ENCODE results near the gene GARIN3. TPM values are rescaled to one million over a fixed set of nuclear protein-coding genes. Genes with fewer than 3 reads are reported as not detected.
A peak's percentile ranks its signal among the peaks of the same experiment; 100 is the strongest.

GARIN3 gene
- polyA plus RNA-seq, 1 of the 3 experiments (the other 2 are of a cell fraction): not detected

DNA sequence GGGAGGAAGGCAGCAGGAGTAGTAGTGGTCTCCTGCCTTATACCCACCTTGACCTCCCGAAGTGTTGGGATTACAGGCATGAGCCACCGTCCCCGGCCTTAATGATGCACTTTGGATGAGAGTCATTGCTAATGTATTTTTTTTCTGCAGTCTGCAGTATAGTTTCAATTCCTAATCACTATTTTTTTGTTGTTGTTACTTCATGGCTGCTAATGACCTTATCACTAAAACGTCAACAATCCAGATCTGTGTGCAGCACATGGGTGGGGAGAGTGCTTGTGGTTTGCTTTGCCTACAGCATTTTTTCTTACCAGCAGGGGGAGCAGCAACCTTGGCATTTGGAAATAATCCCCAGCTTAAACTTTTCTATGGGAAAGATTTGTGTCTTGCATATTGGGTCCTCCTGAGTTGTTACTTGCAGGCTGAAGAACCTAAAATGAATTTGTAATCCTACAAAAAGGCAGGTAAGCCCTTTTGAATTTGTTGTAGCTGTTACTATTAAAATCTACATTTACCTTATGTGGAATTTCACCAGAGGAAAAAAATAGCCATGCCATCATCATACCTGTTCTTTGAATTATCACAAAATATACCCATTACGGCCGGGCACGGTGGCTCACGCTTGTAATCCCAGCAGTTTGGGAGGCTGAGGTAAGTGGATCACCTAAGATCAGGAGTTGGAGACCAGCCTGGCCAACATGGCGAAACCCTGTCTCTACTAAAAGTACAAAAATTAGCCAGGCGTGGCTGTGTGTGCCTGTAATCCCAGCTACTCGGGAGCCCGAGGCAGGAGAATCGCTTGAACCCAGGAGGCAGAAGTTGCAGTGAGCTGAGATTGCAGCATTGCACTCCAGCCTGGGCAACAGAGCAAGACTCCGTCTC lies 17.1 kb downstream of the GARIN3 start (continued):
- TF ChIP-seq, protein P1, sequence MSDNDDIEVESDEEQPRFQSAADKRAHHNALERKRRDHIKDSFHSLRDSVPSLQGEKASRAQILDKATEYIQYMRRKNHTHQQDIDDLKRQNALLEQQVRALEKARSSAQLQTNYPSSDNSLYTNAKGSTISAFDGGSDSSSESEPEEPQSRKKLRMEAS (IDR thresholded peaks at IDR 0.05; ENCODE audit: low read depth): 0 out of 2 replicates have a peak, but pooled peaks have one; percentile 19
- TF ChIP-seq SIN3A (IDR thresholded peaks at IDR 0.05; ENCODE audit: borderline replicate concordance, low read depth, low read length) (0 out of 2 replicates have a peak, but pooled peaks have one; percentile 43), SMC3 (IDR thresholded peaks at IDR 0.05; ENCODE audit: low read depth, low read length) (peak; percentile 57), EP300 (IDR thresholded peaks at IDR 0.05; ENCODE audit: borderline replicate concordance in 1 of 2, low read depth in 1 of 2, low read length in 1 of 2) (no peak), TAF1 (IDR thresholded peaks at IDR 0.05; ENCODE audit: borderline replicate concordance, low read depth, low read length) (no peak), FOXJ3 (CRISPR knock-in tag; IDR thresholded peaks at IDR 0.05) (no peak), RAD21 (IDR thresholded peaks at IDR 0.05; ENCODE audit: low read length) (peak; percentile 83), MEF2A (IDR thresholded peaks at IDR 0.05; ENCODE audit: borderline replicate concordance, low read depth) (no peak), MXI1 (IDR thresholded peaks at IDR 0.05; ENCODE audit: low read depth, low read length) (peak; percentile 53; the same call in 1 of the 2 replicates), NRF1 (IDR thresholded peaks at IDR 0.05; ENCODE audit: low read depth, low read length) (no peak), GATA2 (CRISPR knock-in tag; IDR thresholded peaks at IDR 0.05) (no peak), GABPA (IDR thresholded peaks at IDR 0.05; ENCODE audit: low read depth) (no peak), NFIC (IDR thresholded peaks at IDR 0.05; ENCODE audit: borderline replicate concordance) (no peak), YY1 (IDR thresholded peaks at IDR 0.05; ENCODE audit: low read depth) (no peak), RCOR1 (IDR thresholded peaks at IDR 0.05; ENCODE audit: low read length) (no peak), RXRA (IDR thresholded peaks at IDR 0.05; ENCODE audit: borderline replicate concordance, low read depth) (no peak), TCF12 (IDR thresholded peaks at IDR 0.05) (no peak)
- TF ChIP-seq, protein P2, sequence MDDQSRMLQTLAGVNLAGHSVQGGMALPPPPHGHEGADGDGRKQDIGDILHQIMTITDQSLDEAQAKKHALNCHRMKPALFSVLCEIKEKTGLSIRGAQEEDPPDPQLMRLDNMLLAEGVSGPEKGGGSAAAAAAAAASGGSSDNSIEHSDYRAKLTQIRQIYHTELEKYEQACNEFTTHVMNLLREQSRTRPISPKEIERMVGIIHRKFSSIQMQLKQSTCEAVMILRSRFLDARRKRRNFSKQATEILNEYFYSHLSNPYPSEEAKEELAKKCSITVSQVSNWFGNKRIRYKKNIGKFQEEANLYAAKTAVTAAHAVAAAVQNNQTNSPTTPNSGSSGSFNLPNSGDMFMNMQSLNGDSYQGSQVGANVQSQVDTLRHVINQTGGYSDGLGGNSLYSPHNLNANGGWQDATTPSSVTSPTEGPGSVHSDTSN (IDR thresholded peaks at IDR 0.05): no peak
- TF ChIP-seq, protein P3, sequence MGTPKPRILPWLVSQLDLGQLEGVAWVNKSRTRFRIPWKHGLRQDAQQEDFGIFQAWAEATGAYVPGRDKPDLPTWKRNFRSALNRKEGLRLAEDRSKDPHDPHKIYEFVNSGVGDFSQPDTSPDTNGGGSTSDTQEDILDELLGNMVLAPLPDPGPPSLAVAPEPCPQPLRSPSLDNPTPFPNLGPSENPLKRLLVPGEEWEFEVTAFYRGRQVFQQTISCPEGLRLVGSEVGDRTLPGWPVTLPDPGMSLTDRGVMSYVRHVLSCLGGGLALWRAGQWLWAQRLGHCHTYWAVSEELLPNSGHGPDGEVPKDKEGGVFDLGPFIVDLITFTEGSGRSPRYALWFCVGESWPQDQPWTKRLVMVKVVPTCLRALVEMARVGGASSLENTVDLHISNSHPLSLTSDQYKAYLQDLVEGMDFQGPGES (IDR thresholded peaks at IDR 0.05; ENCODE audit: low read depth, low read length): no peak
- TF ChIP-seq, protein P4, sequence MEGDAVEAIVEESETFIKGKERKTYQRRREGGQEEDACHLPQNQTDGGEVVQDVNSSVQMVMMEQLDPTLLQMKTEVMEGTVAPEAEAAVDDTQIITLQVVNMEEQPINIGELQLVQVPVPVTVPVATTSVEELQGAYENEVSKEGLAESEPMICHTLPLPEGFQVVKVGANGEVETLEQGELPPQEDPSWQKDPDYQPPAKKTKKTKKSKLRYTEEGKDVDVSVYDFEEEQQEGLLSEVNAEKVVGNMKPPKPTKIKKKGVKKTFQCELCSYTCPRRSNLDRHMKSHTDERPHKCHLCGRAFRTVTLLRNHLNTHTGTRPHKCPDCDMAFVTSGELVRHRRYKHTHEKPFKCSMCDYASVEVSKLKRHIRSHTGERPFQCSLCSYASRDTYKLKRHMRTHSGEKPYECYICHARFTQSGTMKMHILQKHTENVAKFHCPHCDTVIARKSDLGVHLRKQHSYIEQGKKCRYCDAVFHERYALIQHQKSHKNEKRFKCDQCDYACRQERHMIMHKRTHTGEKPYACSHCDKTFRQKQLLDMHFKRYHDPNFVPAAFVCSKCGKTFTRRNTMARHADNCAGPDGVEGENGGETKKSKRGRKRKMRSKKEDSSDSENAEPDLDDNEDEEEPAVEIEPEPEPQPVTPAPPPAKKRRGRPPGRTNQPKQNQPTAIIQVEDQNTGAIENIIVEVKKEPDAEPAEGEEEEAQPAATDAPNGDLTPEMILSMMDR (IDR thresholded peaks at IDR 0.05): peak; percentile 95
- TF ChIP-seq, protein P5, sequence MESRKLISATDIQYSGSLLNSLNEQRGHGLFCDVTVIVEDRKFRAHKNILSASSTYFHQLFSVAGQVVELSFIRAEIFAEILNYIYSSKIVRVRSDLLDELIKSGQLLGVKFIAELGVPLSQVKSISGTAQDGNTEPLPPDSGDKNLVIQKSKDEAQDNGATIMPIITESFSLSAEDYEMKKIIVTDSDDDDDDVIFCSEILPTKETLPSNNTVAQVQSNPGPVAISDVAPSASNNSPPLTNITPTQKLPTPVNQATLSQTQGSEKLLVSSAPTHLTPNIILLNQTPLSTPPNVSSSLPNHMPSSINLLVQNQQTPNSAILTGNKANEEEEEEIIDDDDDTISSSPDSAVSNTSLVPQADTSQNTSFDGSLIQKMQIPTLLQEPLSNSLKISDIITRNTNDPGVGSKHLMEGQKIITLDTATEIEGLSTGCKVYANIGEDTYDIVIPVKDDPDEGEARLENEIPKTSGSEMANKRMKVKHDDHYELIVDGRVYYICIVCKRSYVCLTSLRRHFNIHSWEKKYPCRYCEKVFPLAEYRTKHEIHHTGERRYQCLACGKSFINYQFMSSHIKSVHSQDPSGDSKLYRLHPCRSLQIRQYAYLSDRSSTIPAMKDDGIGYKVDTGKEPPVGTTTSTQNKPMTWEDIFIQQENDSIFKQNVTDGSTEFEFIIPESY (IDR thresholded peaks at IDR 0.05; ENCODE audit: borderline replicate concordance, low read depth): no peak
